Measurements from ENCODE around the gene PERCC1.

Gene PERCC1

DNA sequence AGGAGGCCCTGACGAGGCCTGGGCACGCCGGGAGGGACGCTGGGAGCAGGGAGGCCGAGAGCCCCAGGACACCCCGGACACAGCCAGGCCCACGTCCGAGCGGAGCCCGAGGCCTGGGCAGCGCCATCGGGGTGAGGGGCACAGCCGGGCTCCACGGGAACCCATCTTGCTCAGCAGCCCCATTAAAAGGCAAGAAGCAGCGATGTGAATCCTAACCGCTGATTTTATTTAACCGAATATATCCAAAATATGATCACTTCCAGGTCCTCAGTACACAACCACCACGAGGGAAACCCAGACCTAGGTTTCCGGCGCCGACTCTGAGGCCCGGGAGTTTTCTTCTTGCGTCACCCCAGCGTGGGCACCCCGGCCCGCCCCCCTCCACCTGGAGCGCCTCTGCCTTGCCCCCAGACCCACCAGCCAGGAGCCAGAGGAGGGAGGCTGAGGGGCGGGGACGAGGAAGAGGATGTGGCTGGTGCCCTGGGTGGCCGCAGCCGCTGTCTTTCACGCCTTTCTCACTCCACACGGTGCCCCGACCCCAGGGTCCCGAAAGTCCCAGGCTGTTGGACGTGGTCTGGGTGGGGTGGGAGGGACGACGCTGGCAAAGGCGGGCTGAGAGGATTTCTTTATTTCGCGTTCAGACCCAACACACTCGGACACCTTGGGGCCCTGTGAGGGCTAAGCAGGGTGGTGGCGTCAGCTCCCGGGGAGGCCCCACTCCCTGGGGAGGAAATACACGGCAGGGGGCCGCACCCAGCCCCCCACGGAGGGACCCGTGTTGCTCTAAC, 14.0 kb downstream of the PERCC1 start:
- no peak for DNase-seq (ENCODE audit: low read depth)
- TF ChIP-seq, protein P1, sequence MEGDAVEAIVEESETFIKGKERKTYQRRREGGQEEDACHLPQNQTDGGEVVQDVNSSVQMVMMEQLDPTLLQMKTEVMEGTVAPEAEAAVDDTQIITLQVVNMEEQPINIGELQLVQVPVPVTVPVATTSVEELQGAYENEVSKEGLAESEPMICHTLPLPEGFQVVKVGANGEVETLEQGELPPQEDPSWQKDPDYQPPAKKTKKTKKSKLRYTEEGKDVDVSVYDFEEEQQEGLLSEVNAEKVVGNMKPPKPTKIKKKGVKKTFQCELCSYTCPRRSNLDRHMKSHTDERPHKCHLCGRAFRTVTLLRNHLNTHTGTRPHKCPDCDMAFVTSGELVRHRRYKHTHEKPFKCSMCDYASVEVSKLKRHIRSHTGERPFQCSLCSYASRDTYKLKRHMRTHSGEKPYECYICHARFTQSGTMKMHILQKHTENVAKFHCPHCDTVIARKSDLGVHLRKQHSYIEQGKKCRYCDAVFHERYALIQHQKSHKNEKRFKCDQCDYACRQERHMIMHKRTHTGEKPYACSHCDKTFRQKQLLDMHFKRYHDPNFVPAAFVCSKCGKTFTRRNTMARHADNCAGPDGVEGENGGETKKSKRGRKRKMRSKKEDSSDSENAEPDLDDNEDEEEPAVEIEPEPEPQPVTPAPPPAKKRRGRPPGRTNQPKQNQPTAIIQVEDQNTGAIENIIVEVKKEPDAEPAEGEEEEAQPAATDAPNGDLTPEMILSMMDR (IDR thresholded peaks at IDR 0.05; ENCODE audit: insufficient read depth, low read depth, low read length, missing control alignments): no peak
- H3K4me3 ChIP-seq (ENCODE audit: low read depth, low read length): no peak overlapping the region

DNA sequence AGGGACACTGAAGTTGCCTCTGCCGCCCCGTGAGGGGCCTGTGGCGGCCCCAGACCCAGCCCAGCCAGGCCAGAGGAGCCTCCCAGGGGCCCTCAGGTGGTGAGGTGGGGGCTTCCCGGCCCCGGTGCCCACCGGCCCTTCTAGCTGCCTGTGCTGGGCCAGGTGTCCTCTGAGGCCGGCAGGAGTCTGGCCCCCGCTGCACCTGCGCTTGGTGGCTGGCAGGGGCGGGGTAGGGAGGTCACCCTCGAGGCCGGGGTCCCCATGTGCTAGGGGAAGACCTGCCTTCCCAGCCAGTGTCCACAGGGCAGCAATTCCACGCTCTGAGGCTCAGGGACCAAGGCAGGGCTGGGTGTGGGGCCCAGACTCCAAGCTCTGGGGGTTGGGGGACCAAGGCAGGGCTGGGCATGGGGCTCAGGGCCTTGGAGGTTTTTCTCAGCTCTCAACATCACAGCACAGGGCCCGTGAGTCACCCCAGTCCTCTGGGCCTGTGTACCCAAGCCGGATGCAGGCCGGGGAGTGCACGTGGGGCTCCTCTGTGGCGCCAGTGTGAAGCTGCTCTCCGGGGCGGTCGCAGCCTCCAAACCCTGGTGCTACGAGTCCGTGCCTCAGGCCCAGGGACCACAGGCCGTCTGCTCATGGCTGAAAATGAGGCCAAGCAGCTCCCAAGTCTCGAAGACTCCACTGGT, 14.8 kb downstream of the PERCC1 start:
- TF ChIP-seq, protein P1 (IDR thresholded peaks at IDR 0.05; ENCODE audit: insufficient read depth, low read depth, low read length, missing control alignments): no peak
- no peak for DNase-seq (ENCODE audit: low read depth)
- H3K4me3 ChIP-seq (ENCODE audit: low read depth, low read length): no peak overlapping the region

GRCh38 chr16:1446296-1447080, 15.6 kb downstream of the PERCC1 start:
- H3K4me3 ChIP-seq (ENCODE audit: low read depth, low read length): no peak overlapping the region
- TF ChIP-seq, protein P1 (IDR thresholded peaks at IDR 0.05; ENCODE audit: insufficient read depth, low read depth, low read length, missing control alignments): no peak
- DNase-seq (ENCODE audit: low read depth): no peak

- H3K4me3 ChIP-seq (ENCODE audit: low read depth, low read length): no peak overlapping the region
- TF ChIP-seq, protein P1 (IDR thresholded peaks at IDR 0.05; ENCODE audit: insufficient read depth, low read depth, low read length, missing control alignments): no peak
- DNase-seq (ENCODE audit: low read depth): no peak
These were observed 17.1 kb downstream of the PERCC1 start for GRCh38 chr16:1447965-1448364.

GRCh38 chr16:1448536-1449116, 17.7 kb downstream of the PERCC1 start:
- TF ChIP-seq, protein P1 (IDR thresholded peaks at IDR 0.05; ENCODE audit: insufficient read depth, low read depth, low read length, missing control alignments): no peak
- DNase-seq (ENCODE audit: low read depth): no peak
- no peak overlapping the region for H3K4me3 ChIP-seq (ENCODE audit: low read depth, low read length)

GRCh38 chr16:1449201-1449788, 18.4 kb downstream of the PERCC1 start:
- DNase-seq (ENCODE audit: low read depth): no peak
- H3K4me3 ChIP-seq (ENCODE audit: low read depth, low read length): no peak overlapping the region
- TF ChIP-seq, protein P1 (IDR thresholded peaks at IDR 0.05; ENCODE audit: insufficient read depth, low read depth, low read length, missing control alignments): no peak
